Testis (tissue), 2 donors: Measurements from ENCODE around the gene GABARAP.

Source experiments
- POLR2A ChIP-seq: fragments of 450-650 bp; IDR thresholded peaks from one replicate; pipeline ENCODE4 v1.6.1; 2017; ENCODE audit warnings: antibody characterized with exemption, mild to moderate bottlenecking, moderate library complexity
- TF ChIP-seq, protein P1 (sequence below), 3 experiments: fragments of 450-650 bp in 2 of 3; fragments of 200-600 bp in 1 of 3; sonication (generic) in 1 of 3; IDR thresholded peaks; one replicate each; pipeline ENCODE4 v1.5.1; 2016 to 2019; ENCODE audit warnings: antibody characterized with exemption in 3 of 3, mild to moderate bottlenecking in 2 of 3, moderate library complexity in 1 of 3

DNA sequence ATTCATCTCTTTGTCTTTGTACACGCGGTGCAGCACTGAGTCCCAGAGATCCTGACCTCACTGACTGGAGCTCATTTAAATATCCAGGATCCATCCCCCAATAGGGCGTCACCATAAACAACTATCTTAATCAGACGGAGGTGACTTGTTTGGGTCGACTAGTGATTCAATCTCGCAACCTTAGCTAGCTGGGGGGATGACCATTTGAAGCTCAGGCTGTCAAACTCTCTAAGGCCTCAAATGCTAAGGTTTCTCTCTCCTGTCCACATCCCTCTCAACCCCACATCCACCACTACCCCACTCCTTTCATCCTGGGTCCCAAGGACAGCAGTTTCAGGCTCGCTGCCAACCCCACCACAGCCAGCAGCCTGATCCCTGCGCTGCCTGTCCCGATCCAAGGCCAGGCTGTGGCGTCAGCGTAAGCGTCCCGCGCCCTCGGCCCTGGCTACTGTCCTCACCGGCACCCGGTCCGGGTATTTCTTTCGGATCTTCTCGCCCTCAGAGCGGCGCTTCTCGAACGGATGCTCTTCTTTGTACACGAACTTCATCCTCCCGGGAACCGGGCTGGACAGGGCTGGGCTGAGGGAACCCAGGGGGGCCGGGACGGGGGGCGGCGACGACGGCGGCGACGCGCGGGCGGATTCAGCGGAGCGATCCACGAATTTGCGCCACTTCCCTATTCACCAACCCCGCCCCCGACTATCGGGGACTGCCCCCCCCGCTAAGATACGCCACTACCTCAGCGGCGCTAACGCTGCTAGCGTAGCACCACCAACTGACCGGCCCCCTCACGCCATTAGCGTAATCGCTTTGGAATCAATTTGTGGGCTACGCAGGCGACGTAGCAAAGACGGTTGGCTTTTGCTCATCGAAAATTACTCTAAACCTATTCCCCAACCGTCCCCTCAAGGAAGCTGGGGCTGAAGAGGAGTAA is at the start of gene GABARAP:
- peak; percentile 12 for TF ChIP-seq POLR2A
- TF ChIP-seq, protein P1, sequence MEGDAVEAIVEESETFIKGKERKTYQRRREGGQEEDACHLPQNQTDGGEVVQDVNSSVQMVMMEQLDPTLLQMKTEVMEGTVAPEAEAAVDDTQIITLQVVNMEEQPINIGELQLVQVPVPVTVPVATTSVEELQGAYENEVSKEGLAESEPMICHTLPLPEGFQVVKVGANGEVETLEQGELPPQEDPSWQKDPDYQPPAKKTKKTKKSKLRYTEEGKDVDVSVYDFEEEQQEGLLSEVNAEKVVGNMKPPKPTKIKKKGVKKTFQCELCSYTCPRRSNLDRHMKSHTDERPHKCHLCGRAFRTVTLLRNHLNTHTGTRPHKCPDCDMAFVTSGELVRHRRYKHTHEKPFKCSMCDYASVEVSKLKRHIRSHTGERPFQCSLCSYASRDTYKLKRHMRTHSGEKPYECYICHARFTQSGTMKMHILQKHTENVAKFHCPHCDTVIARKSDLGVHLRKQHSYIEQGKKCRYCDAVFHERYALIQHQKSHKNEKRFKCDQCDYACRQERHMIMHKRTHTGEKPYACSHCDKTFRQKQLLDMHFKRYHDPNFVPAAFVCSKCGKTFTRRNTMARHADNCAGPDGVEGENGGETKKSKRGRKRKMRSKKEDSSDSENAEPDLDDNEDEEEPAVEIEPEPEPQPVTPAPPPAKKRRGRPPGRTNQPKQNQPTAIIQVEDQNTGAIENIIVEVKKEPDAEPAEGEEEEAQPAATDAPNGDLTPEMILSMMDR (IDR thresholded peaks at IDR 0.05) = peak in 1 of 3 experiments; percentile 8
